ENCODE results near the gene PSMG4.
"Not testable (repeated sequence)": the region's sequence is repeated elsewhere in the genome, so short reads cannot be mapped to it uniquely, and the experiment has no call there.

The PSMG4 gene

GRCh38 chr6:3239110-3239830 is 19.5 kb upstream of the PSMG4 start:
- Histone ChIP-seq H3K9me3 (ENCODE audit: control insufficient read depth, low read length) (no peaks in the 10 kb centered on the region), H3K27me3 (replicated peaks; ENCODE audit: control insufficient read depth, insufficient read depth, low read length, poor library complexity, severe bottlenecking) (peaks cover 9% of the 10 kb centered on the region), H3K4me3 (ENCODE audit: insufficient read depth, low read depth, low read length, poor library complexity, severe bottlenecking) (no peak overlapping the region), H3K27ac (ENCODE audit: insufficient read depth, low read length, poor library complexity, severe bottlenecking) (no peak overlapping the region), H3K36me3 (ENCODE audit: control insufficient read depth, insufficient read depth, low read length) (no peaks in the 10 kb centered on the region), H3K4me1 (ENCODE audit: control insufficient read depth, insufficient read depth, low read length, poor library complexity, severe bottlenecking) (no peaks in the 10 kb centered on the region)
- no peak for DNase-seq

DNA sequence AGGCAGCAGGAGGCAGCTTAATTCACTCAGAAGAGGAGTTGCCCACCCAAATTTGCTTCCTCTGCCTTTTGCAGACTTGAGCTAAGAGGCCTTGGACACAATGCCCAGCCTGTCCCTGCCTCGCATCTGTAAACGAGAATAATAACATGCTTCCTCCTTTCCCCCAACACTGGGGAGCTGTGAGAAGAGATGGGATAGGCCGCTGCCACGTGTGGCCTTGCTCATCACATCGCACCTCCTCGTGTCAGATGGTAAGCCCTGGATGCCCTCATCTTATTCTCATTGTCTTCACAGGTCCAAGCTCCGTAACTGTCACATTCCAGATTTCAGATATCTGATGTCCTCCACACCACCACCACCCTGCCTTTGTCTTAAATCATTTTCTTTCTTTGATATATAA is 18.2 kb upstream of the PSMG4 start:
- Histone ChIP-seq H3K4me1 (ENCODE audit: control insufficient read depth, insufficient read depth, low read length, poor library complexity, severe bottlenecking) (no peaks in the 10 kb centered on the region), H3K36me3 (ENCODE audit: control insufficient read depth, insufficient read depth, low read length) (no peaks in the 10 kb centered on the region), H3K27ac (ENCODE audit: insufficient read depth, low read length, poor library complexity, severe bottlenecking) (no peak overlapping the region), H3K4me3 (ENCODE audit: insufficient read depth, low read depth, low read length, poor library complexity, severe bottlenecking) (no peak overlapping the region), H3K9me3 (ENCODE audit: control insufficient read depth, low read length) (no peaks in the 10 kb centered on the region), H3K27me3 (replicated peaks; ENCODE audit: control insufficient read depth, insufficient read depth, low read length, poor library complexity, severe bottlenecking) (peaks cover 6% of the 10 kb centered on the region)
- DNase-seq, result no peak

DNA sequence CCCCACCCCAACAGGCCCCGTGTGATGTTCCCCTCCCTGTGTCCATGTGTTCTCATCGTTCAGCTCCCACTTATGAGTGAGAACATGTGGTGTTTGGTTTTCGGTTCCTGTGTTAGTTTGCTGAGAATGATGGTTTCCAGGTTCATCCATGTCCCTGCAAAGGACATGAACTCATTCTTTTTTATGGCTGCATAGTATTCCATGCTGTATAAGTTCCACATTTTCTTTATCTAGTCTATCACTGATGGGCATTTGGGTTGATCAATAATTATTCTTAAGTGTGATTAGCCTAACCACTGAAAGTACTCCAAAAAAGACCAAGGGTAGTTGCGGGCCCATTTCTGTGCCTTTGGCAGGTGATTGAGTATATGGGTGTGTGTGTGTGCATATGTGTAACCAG is 17.0 kb upstream of the PSMG4 start:
- not testable (repeated sequence) for DNase-seq; H3K27me3 ChIP-seq (replicated peaks; ENCODE audit: control insufficient read depth, insufficient read depth, low read length, poor library complexity, severe bottlenecking); H3K4me1 ChIP-seq (ENCODE audit: control insufficient read depth, insufficient read depth, low read length, poor library complexity, severe bottlenecking); H3K36me3 ChIP-seq (ENCODE audit: control insufficient read depth, insufficient read depth, low read length); H3K4me3 ChIP-seq (ENCODE audit: insufficient read depth, low read depth, low read length, poor library complexity, severe bottlenecking); H3K27ac ChIP-seq (ENCODE audit: insufficient read depth, low read length, poor library complexity, severe bottlenecking); H3K9me3 ChIP-seq (ENCODE audit: control insufficient read depth, low read length)

DNA sequence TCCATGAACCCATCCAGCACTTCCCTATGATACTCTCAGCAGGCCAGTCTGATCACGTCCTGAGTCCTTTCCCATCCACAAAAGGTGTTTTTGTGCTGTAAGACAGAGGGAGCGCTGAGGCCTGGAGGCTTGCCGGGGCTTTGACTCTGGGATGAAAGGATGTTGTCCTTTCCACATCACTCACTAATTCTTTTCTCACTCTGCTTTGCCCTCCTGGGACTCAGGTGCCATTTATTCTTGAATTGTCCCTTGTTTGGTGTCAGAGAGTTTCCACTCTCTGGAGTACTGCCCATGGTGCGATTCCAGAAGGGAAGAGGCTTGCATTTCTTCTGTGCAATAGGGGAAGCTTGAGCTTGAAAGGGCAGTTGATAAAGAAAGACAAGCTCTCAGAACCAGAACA is 16.0 kb upstream of the PSMG4 start:
- Histone ChIP-seq H3K9me3 (ENCODE audit: control insufficient read depth, low read length) (no peaks in the 10 kb centered on the region), H3K4me1 (ENCODE audit: control insufficient read depth, insufficient read depth, low read length, poor library complexity, severe bottlenecking) (no peaks in the 10 kb centered on the region), H3K36me3 (ENCODE audit: control insufficient read depth, insufficient read depth, low read length) (no peaks in the 10 kb centered on the region), H3K4me3 (ENCODE audit: insufficient read depth, low read depth, low read length, poor library complexity, severe bottlenecking) (no peak overlapping the region), H3K27ac (ENCODE audit: insufficient read depth, low read length, poor library complexity, severe bottlenecking) (no peak overlapping the region), H3K27me3 (replicated peaks; ENCODE audit: control insufficient read depth, insufficient read depth, low read length, poor library complexity, severe bottlenecking) (no peaks in the 10 kb centered on the region)
- DNase-seq, result no peak

- DNase-seq, result no peak
- Histone ChIP-seq H3K36me3 (ENCODE audit: control insufficient read depth, insufficient read depth, low read length) (no peaks in the 10 kb centered on the region), H3K27ac (ENCODE audit: insufficient read depth, low read length, poor library complexity, severe bottlenecking) (no peak overlapping the region), H3K4me3 (ENCODE audit: insufficient read depth, low read depth, low read length, poor library complexity, severe bottlenecking) (no peak overlapping the region), H3K9me3 (ENCODE audit: control insufficient read depth, low read length) (no peaks in the 10 kb centered on the region), H3K27me3 (replicated peaks; ENCODE audit: control insufficient read depth, insufficient read depth, low read length, poor library complexity, severe bottlenecking) (no peaks in the 10 kb centered on the region), H3K4me1 (ENCODE audit: control insufficient read depth, insufficient read depth, low read length, poor library complexity, severe bottlenecking) (no peaks in the 10 kb centered on the region)
These were observed 14.5 kb upstream of the PSMG4 start for GRCh38 chr6:3244003-3244831.

DNA sequence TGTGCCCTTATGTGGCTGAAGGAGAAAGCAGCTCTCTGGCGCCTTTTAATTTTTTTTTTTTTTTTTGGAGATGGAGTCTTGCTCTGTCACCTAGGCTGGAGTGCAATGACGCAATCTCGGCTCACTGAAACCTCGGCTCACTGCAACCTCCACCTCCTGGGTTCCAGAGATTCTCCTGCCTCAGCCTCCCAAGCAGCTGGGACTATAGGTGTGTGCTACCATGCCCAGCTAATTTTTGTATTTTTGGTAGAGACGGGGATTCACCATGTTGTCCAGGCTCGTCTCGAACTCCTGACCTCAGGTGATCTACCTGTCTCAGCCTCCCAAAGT is 13.9 kb upstream of the PSMG4 start:
- not testable (repeated sequence) for H3K27me3 ChIP-seq (replicated peaks; ENCODE audit: control insufficient read depth, insufficient read depth, low read length, poor library complexity, severe bottlenecking); DNase-seq; H3K36me3 ChIP-seq (ENCODE audit: control insufficient read depth, insufficient read depth, low read length); H3K4me1 ChIP-seq (ENCODE audit: control insufficient read depth, insufficient read depth, low read length, poor library complexity, severe bottlenecking); H3K4me3 ChIP-seq (ENCODE audit: insufficient read depth, low read depth, low read length, poor library complexity, severe bottlenecking); H3K27ac ChIP-seq (ENCODE audit: insufficient read depth, low read length, poor library complexity, severe bottlenecking); H3K9me3 ChIP-seq (ENCODE audit: control insufficient read depth, low read length)

DNA sequence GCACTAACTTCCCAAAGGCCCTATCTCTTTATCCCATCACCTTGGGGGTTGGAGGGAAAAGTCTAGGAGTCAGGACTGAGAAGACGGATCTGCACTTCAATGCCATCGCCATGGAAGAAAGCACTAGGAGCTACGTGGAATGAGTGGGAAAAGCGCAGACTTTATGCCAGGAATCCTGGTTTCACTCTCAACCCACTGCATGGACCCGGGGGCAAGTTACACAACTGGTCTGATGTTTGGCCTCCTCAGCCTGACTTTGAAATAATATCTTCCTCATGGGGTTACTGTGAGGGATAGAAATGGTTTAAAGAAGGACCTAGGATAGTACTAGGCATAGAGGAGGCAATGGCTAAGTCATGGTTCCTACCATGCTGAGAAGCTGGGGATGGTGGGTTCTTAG is 13.5 kb upstream of the PSMG4 start:
- Histone ChIP-seq H3K4me3 (ENCODE audit: insufficient read depth, low read depth, low read length, poor library complexity, severe bottlenecking) (no peak overlapping the region), H3K27me3 (replicated peaks; ENCODE audit: control insufficient read depth, insufficient read depth, low read length, poor library complexity, severe bottlenecking) (peaks cover 4% of the 10 kb centered on the region), H3K36me3 (ENCODE audit: control insufficient read depth, insufficient read depth, low read length) (no peaks in the 10 kb centered on the region), H3K9me3 (ENCODE audit: control insufficient read depth, low read length) (no peaks in the 10 kb centered on the region), H3K27ac (ENCODE audit: insufficient read depth, low read length, poor library complexity, severe bottlenecking) (no peak overlapping the region), H3K4me1 (ENCODE audit: control insufficient read depth, insufficient read depth, low read length, poor library complexity, severe bottlenecking) (no peaks in the 10 kb centered on the region)
- DNase-seq, result no peak

- DNase-seq, result no peak
- Histone ChIP-seq H3K4me3 (ENCODE audit: insufficient read depth, low read depth, low read length, poor library complexity, severe bottlenecking) (no peak overlapping the region), H3K27ac (ENCODE audit: insufficient read depth, low read length, poor library complexity, severe bottlenecking) (no peak overlapping the region), H3K36me3 (ENCODE audit: control insufficient read depth, insufficient read depth, low read length) (no peaks in the 10 kb centered on the region), H3K9me3 (ENCODE audit: control insufficient read depth, low read length) (no peaks in the 10 kb centered on the region), H3K4me1 (ENCODE audit: control insufficient read depth, insufficient read depth, low read length, poor library complexity, severe bottlenecking) (peaks cover 4% of the 10 kb centered on the region), H3K27me3 (replicated peaks; ENCODE audit: control insufficient read depth, insufficient read depth, low read length, poor library complexity, severe bottlenecking) (peaks cover 4% of the 10 kb centered on the region)
These were observed 11.2 kb upstream of the PSMG4 start for GRCh38 chr6:3247255-3248146.

GRCh38 chr6:3249821-3250220 is 8.9 kb upstream of the PSMG4 start:
- peaks cover 4% of the 10 kb centered on the region for H3K27me3 ChIP-seq (replicated peaks; ENCODE audit: control insufficient read depth, insufficient read depth, low read length, poor library complexity, severe bottlenecking)
- no peak overlapping the region for H3K4me3 ChIP-seq (ENCODE audit: insufficient read depth, low read depth, low read length, poor library complexity, severe bottlenecking)
- H3K4me1 ChIP-seq (ENCODE audit: control insufficient read depth, insufficient read depth, low read length, poor library complexity, severe bottlenecking), result peaks cover 4% of the 10 kb centered on the region
- H3K27ac ChIP-seq (ENCODE audit: insufficient read depth, low read length, poor library complexity, severe bottlenecking), result no peak overlapping the region
- H3K9me3 ChIP-seq (ENCODE audit: control insufficient read depth, low read length), result no peaks in the 10 kb centered on the region
- H3K36me3 ChIP-seq (ENCODE audit: control insufficient read depth, insufficient read depth, low read length), result no peaks in the 10 kb centered on the region
- no peak for DNase-seq

Measured in effector memory CD4-positive, alpha-beta T cell (primary cell).